Adrenal gland (tissue), 5 donors: Measurements from ENCODE around the gene NPPB.

ENCODE experiments used
- POLR2A ChIP-seq, 2 donors: fragments of 450-650 bp; IDR thresholded peaks; one replicate each; pipeline ENCODE4 v1.6.1; 2017; ENCODE audit warnings: antibody characterized with exemption in 2 of 2, mild to moderate bottlenecking in 2 of 2, moderate library complexity in 1 of 2
- TF ChIP-seq, protein P1 (sequence below), 6 experiments: fragments of 450-650 bp in 4 of 6; fragments of 200-600 bp in 2 of 6; sonication (generic) in 1 of 6; IDR thresholded peaks; 1 replicate in 5 of 6; 2 replicates in 1 of 6; pipeline versions ENCODE4 v1.5.1 to v1.8.0; 2016 to 2021; ENCODE audit warnings: antibody characterized with exemption in 6 of 6, mild to moderate bottlenecking in 2 of 6, moderate library complexity in 1 of 6
- donor health status: DM: no; HTN: no; CAD: no.

DNA sequence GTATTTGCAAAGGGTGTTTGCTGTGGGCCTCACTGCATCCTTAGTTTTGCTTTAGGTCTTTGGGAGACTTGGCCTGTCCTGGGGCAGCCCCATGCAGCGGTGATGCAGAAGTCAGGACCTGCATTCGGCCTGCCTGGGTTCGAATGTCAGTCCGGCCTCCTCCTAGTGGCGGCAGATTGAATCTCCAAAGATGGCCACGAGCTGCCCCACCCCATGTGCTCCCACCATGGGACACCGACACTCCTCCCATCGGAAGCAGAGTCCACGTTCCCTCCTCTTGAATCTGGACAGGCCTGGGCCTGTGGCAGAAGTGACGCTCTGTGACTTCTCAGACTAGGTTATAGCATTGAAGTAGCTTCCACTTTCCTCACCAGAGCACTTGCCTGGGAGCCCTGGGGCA lies 16.3 kb upstream of the NPPB start:
- TF ChIP-seq, protein P1, sequence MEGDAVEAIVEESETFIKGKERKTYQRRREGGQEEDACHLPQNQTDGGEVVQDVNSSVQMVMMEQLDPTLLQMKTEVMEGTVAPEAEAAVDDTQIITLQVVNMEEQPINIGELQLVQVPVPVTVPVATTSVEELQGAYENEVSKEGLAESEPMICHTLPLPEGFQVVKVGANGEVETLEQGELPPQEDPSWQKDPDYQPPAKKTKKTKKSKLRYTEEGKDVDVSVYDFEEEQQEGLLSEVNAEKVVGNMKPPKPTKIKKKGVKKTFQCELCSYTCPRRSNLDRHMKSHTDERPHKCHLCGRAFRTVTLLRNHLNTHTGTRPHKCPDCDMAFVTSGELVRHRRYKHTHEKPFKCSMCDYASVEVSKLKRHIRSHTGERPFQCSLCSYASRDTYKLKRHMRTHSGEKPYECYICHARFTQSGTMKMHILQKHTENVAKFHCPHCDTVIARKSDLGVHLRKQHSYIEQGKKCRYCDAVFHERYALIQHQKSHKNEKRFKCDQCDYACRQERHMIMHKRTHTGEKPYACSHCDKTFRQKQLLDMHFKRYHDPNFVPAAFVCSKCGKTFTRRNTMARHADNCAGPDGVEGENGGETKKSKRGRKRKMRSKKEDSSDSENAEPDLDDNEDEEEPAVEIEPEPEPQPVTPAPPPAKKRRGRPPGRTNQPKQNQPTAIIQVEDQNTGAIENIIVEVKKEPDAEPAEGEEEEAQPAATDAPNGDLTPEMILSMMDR (IDR thresholded peaks at IDR 0.05) = no peak
- TF ChIP-seq POLR2A (IDR thresholded peaks at IDR 0.05) = no peak
